ENCODE results near the gene CEP162. TPM values are rescaled to one million over a fixed set of nuclear protein-coding genes. Genes with fewer than 3 reads are reported as not detected.

CEP162 gene
- total and polyA plus RNA-seq, 2 of the 8 experiments (the other 6 are each of a cell fraction or from before 2014, with no cell fraction given) = 1.3 to 10.6 TPM

DNA sequence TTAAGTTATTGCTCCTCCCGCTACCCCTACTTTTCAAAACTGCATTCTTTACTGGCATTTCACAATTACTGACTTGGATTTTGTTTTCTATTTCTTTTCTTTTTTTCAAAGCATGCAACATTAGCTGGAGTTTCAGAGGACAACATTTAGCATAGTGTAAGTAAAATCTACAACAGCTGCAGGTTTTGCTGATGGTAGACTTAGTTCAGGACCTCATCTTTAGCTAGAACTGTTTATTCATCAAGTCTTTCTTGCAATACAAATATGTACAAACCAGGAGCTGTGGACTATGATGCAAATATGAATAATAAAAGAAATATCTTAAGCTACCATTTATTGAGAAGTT, 728 bp upstream of the CEP162 start:
- Histone ChIP-seq H3K27me3 (replicated peaks in 1 of 4; ENCODE audit: control insufficient read depth in 3 of 4, extremely low read depth in 1 of 4, insufficient read depth in 3 of 4, low read length in 3 of 4) (peaks cover 0 to 3% (median 0%) of the 10 kb centered on the region in 4 experiments; a peak in 1 of 7 replicates), H3K9me3 (ENCODE audit: insufficient read depth in 2 of 2, low read depth in 1 of 2, low read length in 1 of 2) (no peaks in the 10 kb centered on the region), H3K79me1 (ENCODE audit: low read depth, low read length) (no peaks in the 10 kb centered on the region), H4K91ac (replicated peaks; ENCODE audit: insufficient read length, low read length) (no peak overlapping the region), H2BK12ac (ENCODE audit: low read depth, low read length) (no peak overlapping the region), H2BK20ac (ENCODE audit: low read length) (no peak overlapping the region), H2BK15ac (ENCODE audit: low read length) (no peak overlapping the region), H4K8ac (ENCODE audit: extremely low read depth, insufficient read depth, low read length) (no peak overlapping the region), H3K4me1 (replicated peaks in 1 of 4; ENCODE audit: control insufficient read depth in 3 of 4, insufficient read depth in 4 of 4, low read length in 3 of 4) (no peaks in the 10 kb centered on the region; a peak in 2 of 7 replicates), H2BK120ac (replicated peaks; ENCODE audit: low read depth, low read length) (no peak overlapping the region), H3K9ac (replicated peaks in 1 of 4; ENCODE audit: extremely low read depth in 1 of 4, low read depth in 3 of 4, low read length in 3 of 4) (peak overlapping the region in 1 of 4 experiments; percentile 69; a peak in 1 of 7 replicates), H2AK5ac (ENCODE audit: low read depth, low read length) (no peak overlapping the region), H3K23ac (ENCODE audit: insufficient read length) (no peak overlapping the region), H2BK5ac (ENCODE audit: low read depth, low read length) (no peak overlapping the region), H2AFZ (ENCODE audit: low read length) (peak overlapping the region; percentile 100), H3K4me2 (ENCODE audit: insufficient read depth in 1 of 2, low read depth in 2 of 2, low read length in 2 of 2) (peak overlapping the region; percentile 86 to 88), H3K23me2 (ENCODE audit: low read depth, low read length) (peaks cover 10% of the 10 kb centered on the region), H3K56ac (replicated peaks; ENCODE audit: insufficient read length, low read depth, low read length) (no peak overlapping the region), H3K4me3 (ENCODE audit: extremely low read depth in 1 of 4, insufficient read depth in 2 of 4, low read depth in 3 of 4, low read length in 4 of 4) (peak overlapping the region; percentile 81 to 100 (median 93)), H3K27ac (ENCODE audit: low read depth, low read length) (no peak overlapping the region), H3K18ac (ENCODE audit: extremely low read depth, low read length) (no peak overlapping the region), H3K79me2 (ENCODE audit: control insufficient read depth in 1 of 2, insufficient read depth in 2 of 2, low read length in 2 of 2) (peaks cover 0 to 3% of the 10 kb centered on the region in 2 experiments; a peak in 1 of 4 replicates), H3K36me3 (ENCODE audit: control insufficient read depth in 2 of 4, insufficient read depth in 4 of 4, low read length in 3 of 4) (no peaks in the 10 kb centered on the region), H4K5ac (ENCODE audit: insufficient read length, low read depth, low read length) (no peak overlapping the region), H3K4ac (replicated peaks; ENCODE audit: insufficient read length, low read depth, low read length) (no peak overlapping the region), H3K14ac (ENCODE audit: insufficient read length) (no peak overlapping the region), H4K20me1 (replicated peaks in 1 of 2; ENCODE audit: control insufficient read depth in 1 of 2, insufficient read depth in 2 of 2, low read length in 2 of 2) (no peaks in the 10 kb centered on the region)
- TF ChIP-seq YY1 (IDR thresholded peaks at IDR 0.05; ENCODE audit: low read depth, low read length) (no peak), PHF8 (conservative IDR thresholded peaks at IDR 0.05; ENCODE audit: low read depth, low read length) (no peak), NRF1 (IDR thresholded peaks at IDR 0.05; ENCODE audit: low read depth, low read length) (no peak), GTF2F1 (IDR thresholded peaks at IDR 0.05; ENCODE audit: borderline replicate concordance, low read depth, low read length) (no peak), RBBP5 (IDR thresholded peaks at IDR 0.05; ENCODE audit: borderline replicate concordance, low read depth, low read length) (no peak)
- DNase-seq (ENCODE audit: low read depth in 1 of 2, low spot score in 2 of 2) (no peak), FAIRE-seq (no peak)
- POLR2A ChIA-PET (ENCODE audit: partially characterized antibody) = no interaction called here
- CTCF ChIA-PET (ENCODE audit: partially characterized antibody) = interaction anchor here (0.8 to 2.4 kb wide), 11 partner anchors 11 to 1095 kb away, joined by 3 to 9 read pairs (median 3); no protein-coding TSS in a partner anchor
- WGBS, 2 experiments (ENCODE audit: extremely low coverage in 1 of 2, insufficient coverage in 1 of 2, insufficient read length in 1 of 2, insufficient replicate concordance in 2 of 2, low coverage in 1 of 2, low lambda C conversion rate in 2 of 2, missing lambda C conversion rate in 1 of 2) = 33% methylated on average over 1 of the region's 1 CpG; no CpG with 5 or more reads in 1 of the 2 experiments

All from H1 (cell line).